ENCODE results near the gene MICAL3.

The MICAL3 gene

DNA sequence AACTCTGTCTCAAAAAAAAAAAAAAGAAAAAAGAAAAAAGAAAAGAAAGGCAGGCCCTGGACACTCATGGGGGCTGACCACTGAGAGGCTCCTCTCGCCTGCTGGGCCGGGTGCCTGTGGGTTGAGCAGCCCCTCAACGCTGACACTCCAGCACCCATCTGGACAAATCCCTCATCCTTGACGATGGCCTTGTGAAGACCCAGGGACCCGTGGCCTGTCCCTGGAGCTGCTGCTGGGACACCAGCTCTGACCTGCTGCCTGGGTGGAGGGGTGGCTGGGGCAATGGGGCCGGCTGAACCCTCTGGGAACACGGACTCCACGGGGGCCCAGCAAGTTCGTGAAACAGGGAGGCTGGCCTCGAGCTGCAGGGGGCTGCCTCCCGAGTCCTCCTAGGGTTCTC, 239.6 kb downstream of the MICAL3 start:
- DNase-seq = no peak

DNA sequence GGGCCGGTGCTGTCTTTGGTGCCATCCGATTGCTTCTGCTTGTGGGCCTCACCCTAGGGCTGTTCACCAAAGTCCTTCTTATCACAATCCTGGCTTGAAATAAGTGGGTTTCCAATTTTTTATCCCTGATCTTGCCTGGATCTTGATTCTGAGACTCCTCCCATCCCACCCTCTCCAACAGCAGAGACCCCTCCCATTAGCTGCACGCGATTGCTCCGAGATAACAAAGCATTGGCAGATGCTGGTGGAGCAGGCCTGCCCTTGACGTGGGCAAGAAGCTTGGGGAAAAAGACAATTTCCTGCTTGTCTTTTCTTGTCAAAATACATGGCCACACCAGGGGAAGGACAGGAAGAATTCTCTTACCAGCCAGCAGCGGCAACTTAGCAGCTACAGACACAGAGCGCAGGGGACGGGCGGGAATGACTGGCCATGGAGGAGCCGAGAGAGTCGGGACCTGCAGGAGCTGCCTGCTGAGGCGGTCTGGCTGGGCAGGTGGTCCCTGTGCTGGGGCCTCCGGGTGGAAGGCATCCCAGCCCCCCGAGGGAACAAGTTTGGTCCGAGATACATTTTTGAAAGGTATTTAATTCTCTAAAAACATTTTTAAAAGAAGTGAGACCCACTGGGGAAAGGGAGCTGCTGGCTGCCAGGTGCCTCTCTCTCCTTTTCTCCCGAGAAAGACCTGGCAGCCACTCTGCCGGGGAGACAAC, 240.4 kb downstream of the MICAL3 start:
- no peak for DNase-seq

DNA sequence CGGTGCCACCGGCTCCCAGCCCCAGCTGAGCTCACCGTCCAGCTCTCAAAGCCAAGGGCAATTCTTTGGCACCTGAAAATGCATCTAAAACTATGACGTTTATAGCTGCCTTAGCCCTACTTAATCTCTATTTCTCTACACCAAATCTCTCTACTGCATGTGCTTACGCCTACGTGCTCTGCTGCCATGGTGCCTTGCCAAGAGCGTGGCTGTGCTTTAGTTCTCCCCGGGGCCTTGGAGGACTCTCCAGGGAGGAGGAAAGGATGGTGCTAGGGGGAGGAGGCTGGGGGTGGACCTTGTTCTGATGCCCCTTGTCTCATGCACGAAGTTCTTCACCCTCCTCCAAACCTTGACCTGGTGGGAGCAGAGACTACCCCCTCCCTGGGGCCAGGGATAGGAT, 241.0 kb downstream of the MICAL3 start:
- DNase-seq = no peak

DNA sequence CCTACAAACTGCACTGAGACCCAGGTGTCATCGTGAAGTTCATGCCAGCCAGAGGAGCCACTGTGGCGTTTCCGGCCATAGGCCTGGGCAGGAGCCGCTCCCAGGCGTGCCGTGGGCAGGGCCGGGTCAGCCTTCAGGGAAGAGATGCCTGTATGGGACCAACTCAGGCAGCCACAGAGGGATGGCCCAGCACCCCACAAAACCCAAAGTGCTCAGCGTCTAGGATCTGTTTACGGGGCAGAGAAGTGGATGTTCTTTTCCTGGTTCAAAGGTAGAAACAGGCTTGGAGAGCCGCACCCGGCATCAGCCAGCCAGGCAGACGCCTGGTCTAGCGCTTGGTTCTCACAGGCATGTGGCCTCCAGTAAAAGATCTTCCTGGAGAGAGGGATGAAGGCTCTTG, 241.7 kb downstream of the MICAL3 start:
- DNase-seq = no peak

GRCh38 chr22:17782158-17782557, 242.2 kb downstream of the MICAL3 start:
- DNase-seq = no peak

- peak; percentile 16 for DNase-seq
Observed at GRCh38 chr22:17781319-17782031, 242.9 kb downstream of the MICAL3 start.

- DNase-seq = no peak
Observed at GRCh38 chr22:17780741-17781318, 243.5 kb downstream of the MICAL3 start.

DNA sequence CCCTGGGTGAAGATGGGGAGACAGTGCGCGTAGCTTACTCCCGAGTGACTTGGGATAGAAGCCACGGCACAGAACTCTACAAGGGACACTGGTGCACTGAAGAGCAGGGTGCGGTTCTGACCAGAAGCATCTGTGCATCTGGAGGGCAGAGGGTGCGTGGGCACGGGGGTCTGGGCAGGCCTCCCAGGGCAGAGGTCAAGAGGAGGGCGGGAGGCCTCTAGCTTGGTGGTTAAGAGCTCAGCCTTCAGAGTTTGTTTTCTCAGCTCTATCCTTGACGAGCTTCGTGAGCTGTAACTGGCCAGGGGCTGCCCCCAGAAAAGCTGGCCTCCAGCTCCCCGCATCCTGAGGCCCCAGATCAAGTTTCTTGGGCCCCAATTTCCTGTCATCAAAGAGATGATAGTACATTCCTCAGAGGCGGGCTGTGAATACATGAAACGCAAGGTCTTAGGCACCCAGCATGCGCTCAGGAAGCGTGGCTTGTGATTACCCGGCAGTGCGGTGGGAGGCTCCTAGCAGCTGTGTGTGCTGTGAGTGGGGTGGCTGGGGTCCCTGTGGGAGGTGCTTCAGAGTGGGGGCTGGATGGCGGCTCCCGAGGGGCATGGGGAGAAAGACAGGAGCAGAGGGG, 244.1 kb downstream of the MICAL3 start:
- DNase-seq = no peak

GRCh38 chr22:17779286-17780115, 244.9 kb downstream of the MICAL3 start:
- peak; percentile 51 for DNase-seq

GRCh38 chr22:17778412-17778976, 245.9 kb downstream of the MICAL3 start:
- DNase-seq = no peak

- DNase-seq = no peak
Observed at GRCh38 chr22:17777717-17778044, 246.7 kb downstream of the MICAL3 start.

- no peak for DNase-seq
Observed at GRCh38 chr22:17777005-17777716, 247.2 kb downstream of the MICAL3 start.

GRCh38 chr22:17775781-17776465, 248.4 kb downstream of the MICAL3 start:
- no peak for DNase-seq

- no peak for DNase-seq
Observed at GRCh38 chr22:17774926-17775685, 249.3 kb downstream of the MICAL3 start.

GRCh38 chr22:17774206-17774925, 250.0 kb downstream of the MICAL3 start, which contains the start of gene BID:
Gene BID, minus strand, starts transcription at chr22:17774469. Its CDS starts 24,353 bp downstream, at chr22:17750116.
- DNase-seq = no peak

- DNase-seq = peak; percentile 69
Observed at GRCh38 chr22:17773606-17774205, 250.7 kb downstream of the MICAL3 start.

DNA sequence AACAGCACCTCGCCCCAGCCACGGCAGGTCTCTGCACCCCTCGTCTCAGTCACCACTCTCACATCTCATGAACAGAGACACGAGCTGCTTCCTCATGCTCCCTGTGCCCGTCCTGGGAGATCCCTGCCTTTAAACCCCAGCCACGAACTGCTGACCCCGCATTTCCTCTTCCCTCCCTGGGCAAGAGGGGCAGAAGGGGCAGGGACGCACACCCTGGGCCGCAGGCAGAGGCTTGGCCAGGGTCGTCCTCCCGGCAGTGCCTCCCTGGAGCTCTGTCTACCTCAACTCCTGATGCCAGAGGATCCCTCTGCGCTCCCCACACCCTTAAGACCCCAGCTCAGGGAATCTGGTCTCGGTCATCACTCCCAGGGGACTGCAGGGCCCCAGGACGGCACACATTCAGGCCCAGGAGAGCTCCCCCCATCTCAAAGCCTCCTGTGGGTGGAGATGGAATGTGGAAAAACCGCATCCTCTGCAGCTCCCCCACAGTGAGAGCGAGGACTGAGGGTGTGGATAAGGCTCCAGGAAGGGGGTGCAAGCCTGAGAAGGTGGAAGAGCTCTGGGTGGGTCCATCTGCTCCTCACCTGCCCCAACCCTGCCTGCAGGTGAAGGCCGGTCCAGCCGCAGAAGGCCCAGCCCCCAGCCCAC, 251.3 kb downstream of the MICAL3 start:
- no peak for DNase-seq

GRCh38 chr22:17772249-17772957, 252.0 kb downstream of the MICAL3 start:
- no peak for DNase-seq
